ENCODE data around the gene SLC35F3. TPM values are rescaled to one million over a fixed set of nuclear protein-coding genes. Genes with fewer than 3 reads are reported as not detected.

The SLC35F3 gene
- total RNA-seq, 1 donor from 2014 or later = not detected

Small RNAs within 50 kb of the gene (microRNA-seq; reads per million reads assigned to microRNA genes)
- not detected for gene MIR4671
